ENCODE measurements around the gene TIGD6. TPM values are rescaled to one million over a fixed set of nuclear protein-coding genes. Genes with fewer than 3 reads are reported as not detected.
"Not testable (repeated sequence)": the region's sequence is repeated elsewhere in the genome, so short reads cannot be mapped to it uniquely, and the experiment has no call there.

Gene TIGD6
- total RNA-seq, 2 experiments from 2014 or later, result 2.6 to 3.4 TPM

- H3K9me3 Mint-ChIP-seq, result no peaks in the 10 kb centered on the region
- H3K27ac Mint-ChIP-seq, result no peak overlapping the region
- H3K36me3 Mint-ChIP-seq, result peaks cover 6% of the 10 kb centered on the region
- no peak overlapping the region for H3K4me3 Mint-ChIP-seq
- peaks cover 28% of the 10 kb centered on the region for H3K4me1 Mint-ChIP-seq
- no peak for ATAC-seq (ENCODE audit: low read depth)
- DNase-seq, result no peak
- POLR2A ChIA-PET, result no interaction called here
- H3K27me3 Mint-ChIP-seq, result no peaks in the 10 kb centered on the region
Measured at GRCh38 chr5:149957855-149958254, 42.6 kb downstream of the TIGD6 start.

GRCh38 chr5:149956685-149957084 lies 43.8 kb downstream of the TIGD6 start:
- H3K36me3 Mint-ChIP-seq, result no peaks in the 10 kb centered on the region
- H3K4me3 Mint-ChIP-seq, result no peak overlapping the region
- ATAC-seq (ENCODE audit: low read depth) (no peak), DNase-seq (no peak)
- POLR2A ChIA-PET, result no interaction called here
- no peaks in the 10 kb centered on the region for H3K9me3 Mint-ChIP-seq
- H3K27me3 Mint-ChIP-seq, result peaks cover 4% of the 10 kb centered on the region
- H3K27ac Mint-ChIP-seq, result no peak overlapping the region
- peaks cover 17% of the 10 kb centered on the region for H3K4me1 Mint-ChIP-seq

GRCh38 chr5:149954798-149955197 lies 45.7 kb downstream of the TIGD6 start:
- H3K4me1 Mint-ChIP-seq, result peaks cover 6% of the 10 kb centered on the region
- H3K4me3 Mint-ChIP-seq, result no peak overlapping the region
- ATAC-seq (ENCODE audit: low read depth), result no peak
- H3K27me3 Mint-ChIP-seq, result peaks cover 9% of the 10 kb centered on the region
- H3K9me3 Mint-ChIP-seq, result no peaks in the 10 kb centered on the region
- no peak for DNase-seq
- H3K36me3 Mint-ChIP-seq, result no peaks in the 10 kb centered on the region
- POLR2A ChIA-PET, result no interaction called here
- no peak overlapping the region for H3K27ac Mint-ChIP-seq

GRCh38 chr5:149953436-149954121 lies 46.9 kb downstream of the TIGD6 start:
- no peaks in the 10 kb centered on the region for H3K9me3 Mint-ChIP-seq

GRCh38 chr5:149951138-149951749 lies 49.2 kb downstream of the TIGD6 start:
- Mint-ChIP-seq H3K9me3 (no peaks in the 10 kb centered on the region), H3K36me3 (no peaks in the 10 kb centered on the region)

More at GRCh38 chr5:149953436-149954121, 46.9 kb downstream of the TIGD6 start:
- H3K27ac Mint-ChIP-seq, result no peak overlapping the region
- H3K4me1 Mint-ChIP-seq, result no peaks in the 10 kb centered on the region
- no peak overlapping the region for H3K4me3 Mint-ChIP-seq
- POLR2A ChIA-PET, result no interaction called here
- peaks cover 10% of the 10 kb centered on the region for H3K27me3 Mint-ChIP-seq
- no peak for DNase-seq
- ATAC-seq (ENCODE audit: low read depth), result no peak
- H3K36me3 Mint-ChIP-seq, result no peaks in the 10 kb centered on the region

GRCh38 chr5:149948993-149949392 lies 51.5 kb downstream of the TIGD6 start:
- Mint-ChIP-seq H3K27ac (no peak overlapping the region), H3K4me3 (no peak overlapping the region), H3K4me1 (no peaks in the 10 kb centered on the region), H3K36me3 (no peaks in the 10 kb centered on the region), H3K27me3 (peaks cover 19% of the 10 kb centered on the region), H3K9me3 (no peaks in the 10 kb centered on the region)
- no peak for ATAC-seq (ENCODE audit: low read depth)
- POLR2A ChIA-PET, result no interaction called here
- no peak for DNase-seq

More at GRCh38 chr5:149951138-149951749, 49.2 kb downstream of the TIGD6 start:
- peaks cover 18% of the 10 kb centered on the region for H3K27me3 Mint-ChIP-seq
- DNase-seq (no peak), ATAC-seq (ENCODE audit: low read depth) (no peak)
- no peak overlapping the region for H3K4me3 Mint-ChIP-seq
- no peak overlapping the region for H3K27ac Mint-ChIP-seq
- POLR2A ChIA-PET, result no interaction called here
- H3K4me1 Mint-ChIP-seq, result no peaks in the 10 kb centered on the region

GRCh38 chr5:149946118-149946517 lies 54.3 kb downstream of the TIGD6 start:
- Mint-ChIP-seq H3K4me1 (no peaks in the 10 kb centered on the region), H3K27me3 (peaks cover 21% of the 10 kb centered on the region), H3K9me3 (no peaks in the 10 kb centered on the region), H3K36me3 (no peaks in the 10 kb centered on the region), H3K4me3 (no peak overlapping the region), H3K27ac (no peak overlapping the region)
- ATAC-seq (ENCODE audit: low read depth), result no peak
- POLR2A ChIA-PET, result no interaction called here
- no peak for DNase-seq

GRCh38 chr5:149944666-149945065 lies 55.8 kb downstream of the TIGD6 start, which contains the start of gene PDE6A:
PDE6A (minus strand) TSS chr5:149944793; CDS start chr5:149944673, 120 bp downstream.
- peaks cover 20% of the 10 kb centered on the region for H3K27me3 Mint-ChIP-seq
- no peak within 1 kb of the TSS for H3K27ac Mint-ChIP-seq
- ATAC-seq (ENCODE audit: low read depth) (no peak), DNase-seq (no peak)
- no peak within 1 kb of the TSS for H3K4me3 Mint-ChIP-seq
- H3K9me3 Mint-ChIP-seq, result no peaks in the 10 kb centered on the region
- no peaks in the 10 kb centered on the region for H3K36me3 Mint-ChIP-seq
- POLR2A ChIA-PET, result no interaction called here
- H3K4me1 Mint-ChIP-seq, result no peaks in the 10 kb centered on the region

GRCh38 chr5:149943177-149943949 lies 57.1 kb downstream of the TIGD6 start:
- H3K27ac Mint-ChIP-seq; DNase-seq; H3K4me3 Mint-ChIP-seq; POLR2A ChIA-PET; H3K36me3 Mint-ChIP-seq; H3K4me1 Mint-ChIP-seq; ATAC-seq (ENCODE audit: low read depth); H3K9me3 Mint-ChIP-seq: not testable (repeated sequence)
- H3K27me3 Mint-ChIP-seq, result peaks cover 16% of the 10 kb centered on the region

Other genes starting within 250 kb of the TIGD6 start
- gene PDE6A, start 55.9 kb downstream of the TIGD6 start, total RNA-seq, result not detected
- 1 to 10 TPM; 8.6 to 9.7 TPM for gene SLC26A2, start 39.9 kb downstream of the TIGD6 start, total RNA-seq
- 10 to 100 TPM; 36.3 to 41.3 TPM for gene HMGXB3, start 85 bp upstream of the TIGD6 start, total RNA-seq
- gene CSF1R, start 85.9 kb upstream of the TIGD6 start, total RNA-seq, result 1 to 10 TPM; 3.4 to 3.6 TPM
- 10 to 100 TPM; 33.4 to 41.5 TPM for gene PDGFRB, start 155.2 kb upstream of the TIGD6 start, total RNA-seq
- not detected for gene CDX1, start 166.1 kb upstream of the TIGD6 start, total RNA-seq
- gene SLC6A7, start 189.4 kb upstream of the TIGD6 start, total RNA-seq, result not detected

All from activated naive CD8-positive, alpha-beta T cell treated with anti-CD3 and anti-CD28 coated beads, Interleukin-2, amount 10 ng/mL, durations not matched to agents 7 days and 5 days (primary cell).